Right kidney (tissue), 1 donor: Measurements from ENCODE around the gene SLC35C1.

Source experiments
- DNase-seq: peaks from one replicate; pipeline ENCODE4 v3.0.0-alpha.2; 2016

The SLC35C1 gene

DNA sequence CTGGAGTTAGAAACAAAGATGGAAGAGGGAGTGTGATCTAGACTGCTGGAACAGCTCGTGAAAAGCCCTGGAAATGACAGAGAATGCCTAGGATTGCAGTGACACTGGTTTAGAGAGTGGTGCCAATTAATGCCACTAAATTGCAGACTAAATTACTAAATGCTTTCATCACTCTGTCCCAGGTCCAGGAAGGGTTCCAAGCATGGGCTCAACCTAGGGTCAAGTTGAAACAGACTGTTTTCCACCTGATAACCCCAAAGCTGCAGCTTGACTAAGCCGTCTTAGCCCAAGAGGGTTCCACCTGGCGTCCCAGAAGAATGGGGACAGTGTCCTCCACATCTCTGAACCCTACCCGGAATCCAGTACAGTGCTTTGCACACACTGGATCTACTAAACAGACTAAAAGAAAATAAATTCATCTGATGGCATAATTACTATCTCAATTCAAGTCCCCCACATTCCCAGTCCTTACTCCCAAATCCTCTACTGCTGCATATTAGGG is 41.3 kb downstream of the SLC35C1 start:
- no peak for DNase-seq

DNA sequence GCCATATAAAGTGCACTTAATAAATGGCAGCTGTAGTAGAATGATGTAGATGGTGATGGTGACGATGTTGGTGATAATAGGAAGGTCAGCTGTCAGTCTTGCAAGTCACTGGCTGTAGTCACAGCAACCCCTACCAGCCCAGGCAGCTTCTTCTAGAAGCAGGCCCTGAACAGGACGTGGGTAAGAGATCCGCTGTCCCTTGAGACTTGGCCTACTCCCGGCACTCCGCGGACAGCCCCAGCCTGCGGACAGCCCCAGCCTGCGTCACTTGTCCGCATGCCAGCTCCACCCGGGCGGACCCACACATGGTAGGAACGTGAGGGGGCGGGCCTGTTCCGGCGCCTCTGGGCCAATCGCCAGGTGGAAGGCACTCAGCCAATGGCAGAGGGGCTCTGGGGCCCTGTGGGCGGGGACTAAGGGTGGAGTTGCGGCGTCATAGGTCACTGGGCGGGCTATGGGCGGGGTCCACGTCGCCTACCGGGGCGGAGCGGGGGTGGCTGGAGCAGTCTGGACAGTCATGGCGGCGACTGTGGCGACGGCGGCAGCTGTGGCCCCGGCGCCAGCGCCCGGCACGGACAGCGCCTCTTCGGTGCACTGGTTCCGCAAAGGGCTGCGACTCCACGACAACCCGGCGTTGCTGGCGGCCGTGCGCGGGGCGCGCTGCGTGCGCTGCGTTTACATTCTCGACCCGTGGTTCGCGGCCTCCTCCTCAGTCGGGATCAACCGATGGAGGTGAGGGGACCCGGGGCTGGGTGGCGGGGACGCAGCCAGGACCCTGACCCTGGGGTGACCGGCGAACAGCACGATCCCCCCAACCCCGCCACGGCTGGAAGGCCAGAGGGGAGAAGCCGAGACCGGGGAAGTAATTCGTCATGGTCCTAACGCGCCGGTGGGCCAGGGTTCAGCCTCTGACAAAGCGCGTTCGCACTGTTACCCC is 42.3 kb downstream of the SLC35C1 start, which contains the start of gene CRY2:
Gene CRY2 (plus strand): TSS at position 502 of the 937 bp plus-strand sequence. CDS start 16 bp downstream, at position 518.
- peak; percentile 93 for DNase-seq

DNA sequence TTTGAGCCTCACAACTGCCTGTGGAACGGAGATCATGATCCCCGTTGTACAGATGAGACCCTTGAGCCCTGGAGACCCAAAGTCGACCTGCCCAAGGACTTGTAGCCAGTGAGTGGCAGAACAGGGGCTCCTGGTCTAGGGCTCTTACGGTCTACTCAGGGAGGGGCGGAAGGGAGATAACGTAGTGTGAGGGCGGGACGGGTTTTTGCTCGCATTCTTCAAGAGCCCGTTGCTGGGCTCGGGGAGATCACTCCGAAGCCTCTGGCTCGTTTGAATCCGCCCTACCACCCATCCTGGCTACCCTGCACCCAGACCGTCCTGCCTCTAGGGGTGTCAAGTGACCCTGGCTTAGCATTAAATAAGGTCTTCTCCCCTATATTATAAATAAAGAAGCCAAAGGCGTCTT is 43.0 kb downstream of the SLC35C1 start:
- DNase-seq = no peak

- DNase-seq = no peak
These were observed 43.7 kb downstream of the SLC35C1 start for GRCh38 chr11:45848654-45849081.

DNA sequence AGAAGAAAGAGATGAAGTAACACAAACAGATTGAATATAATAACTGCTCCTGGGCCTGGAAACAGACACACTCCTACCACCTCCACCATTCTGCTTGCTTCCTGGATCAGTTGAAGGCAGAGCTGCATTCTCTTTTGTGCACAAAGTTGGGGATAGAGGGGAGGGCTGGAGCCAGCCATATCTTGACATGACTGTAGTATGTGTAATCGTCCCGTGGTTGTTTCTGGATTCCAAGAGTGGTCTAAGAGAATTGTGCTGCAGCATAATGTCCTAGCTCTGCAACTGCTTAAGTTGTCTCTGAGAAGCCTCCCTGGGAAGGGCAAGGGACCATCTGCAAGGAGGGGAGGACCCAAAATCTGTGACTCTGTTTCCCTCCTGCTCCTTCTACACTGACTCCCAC is 45.5 kb downstream of the SLC35C1 start:
- no peak for DNase-seq

- no peak for DNase-seq
These were observed 46.3 kb downstream of the SLC35C1 start for GRCh38 chr11:45851228-45851627.

DNA sequence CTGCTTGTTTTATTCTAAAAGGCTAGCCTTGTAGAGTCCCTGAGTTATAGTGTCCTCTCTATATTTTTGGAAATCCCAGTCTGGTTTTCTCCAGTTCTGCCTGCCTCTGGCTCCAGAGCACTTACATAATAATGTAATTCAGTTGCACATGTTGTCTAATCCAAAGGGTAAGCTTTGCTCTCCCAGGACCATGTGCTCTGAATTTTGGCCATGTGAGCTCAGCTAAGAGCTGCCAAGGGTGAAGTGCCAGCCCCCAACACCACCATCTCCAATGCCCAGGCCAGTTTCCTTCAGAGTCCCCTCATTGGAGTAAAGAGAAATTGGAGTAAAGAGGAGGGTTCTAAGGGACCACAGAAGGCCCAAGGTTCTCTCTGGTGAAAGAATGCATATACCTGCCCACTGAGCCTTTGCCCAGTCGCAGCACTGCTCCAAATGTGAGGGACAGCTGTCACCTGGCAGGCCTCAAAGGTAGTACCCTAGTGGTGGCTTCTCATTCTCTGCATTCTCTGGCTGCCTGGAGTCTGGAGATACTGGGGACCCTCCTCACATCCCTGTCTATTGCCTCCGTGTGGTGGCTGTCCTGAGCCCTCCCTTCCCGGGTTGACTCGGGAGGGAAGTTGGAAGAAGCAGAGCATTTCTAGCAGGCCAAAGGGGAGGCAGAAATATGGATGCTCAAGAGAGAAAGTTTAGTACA is 47.2 kb downstream of the SLC35C1 start:
- DNase-seq = no peak

DNA sequence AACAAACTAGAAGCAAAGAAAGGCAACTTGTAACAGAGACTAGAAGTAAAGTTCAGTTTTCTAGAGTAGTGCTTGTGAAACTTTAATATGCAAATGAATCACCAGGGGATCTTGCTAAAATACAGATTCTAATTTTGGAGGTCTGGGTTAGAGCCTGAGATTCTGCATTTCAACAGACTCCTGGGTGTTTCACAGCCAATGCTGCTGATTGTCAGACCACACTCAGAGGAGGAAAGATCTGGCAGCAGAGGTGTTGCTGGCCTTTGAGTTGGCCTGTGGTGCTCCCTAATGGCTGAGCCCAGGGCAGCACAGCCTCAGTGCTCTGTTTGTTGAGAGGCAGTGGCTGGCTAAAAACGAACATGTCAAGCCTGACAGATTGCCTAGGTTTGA is 47.8 kb downstream of the SLC35C1 start:
- no peak for DNase-seq

DNA sequence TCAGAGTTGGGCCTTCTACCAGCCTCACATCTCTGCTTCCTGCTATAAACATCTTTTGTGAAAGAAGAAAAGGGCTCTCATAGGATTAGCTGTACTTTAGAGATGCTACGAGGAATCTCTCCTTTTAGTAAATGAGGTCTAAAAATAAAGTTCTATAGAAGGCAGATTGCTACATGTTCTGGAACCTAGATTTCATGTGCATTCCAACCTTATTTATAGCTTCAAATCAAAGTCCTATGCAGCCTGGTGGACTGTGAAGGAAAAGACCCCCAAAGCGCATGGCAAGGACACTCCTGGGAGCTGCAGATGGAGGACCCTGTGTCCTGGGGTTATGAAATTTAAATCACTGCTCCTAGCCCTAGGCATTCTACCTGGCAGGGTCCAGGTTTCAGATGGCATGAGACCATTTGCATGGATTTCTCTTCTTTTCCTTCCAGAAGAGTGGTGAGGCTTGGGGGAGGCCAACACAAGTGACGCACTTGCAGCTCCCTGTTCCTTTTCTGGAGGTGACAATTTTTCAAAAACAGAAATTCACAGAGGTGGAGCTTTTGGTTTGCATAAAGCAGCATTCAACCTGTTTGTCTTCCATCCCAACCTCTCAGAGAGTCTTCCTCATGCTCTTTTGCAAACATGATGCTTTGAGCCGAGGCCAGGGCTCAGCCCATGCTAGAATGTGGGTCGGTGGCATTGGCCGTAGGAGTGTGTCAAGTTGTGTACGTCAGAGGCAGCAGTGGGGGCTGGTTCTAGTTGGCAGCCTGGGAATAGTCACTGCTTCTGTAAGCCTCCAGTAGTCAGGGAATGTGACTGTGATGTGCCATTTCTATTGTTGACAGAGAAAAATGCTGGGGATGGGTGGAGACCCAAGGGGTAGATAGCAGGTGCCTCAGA is 48.6 kb downstream of the SLC35C1 start:
- DNase-seq = no peak

DNA sequence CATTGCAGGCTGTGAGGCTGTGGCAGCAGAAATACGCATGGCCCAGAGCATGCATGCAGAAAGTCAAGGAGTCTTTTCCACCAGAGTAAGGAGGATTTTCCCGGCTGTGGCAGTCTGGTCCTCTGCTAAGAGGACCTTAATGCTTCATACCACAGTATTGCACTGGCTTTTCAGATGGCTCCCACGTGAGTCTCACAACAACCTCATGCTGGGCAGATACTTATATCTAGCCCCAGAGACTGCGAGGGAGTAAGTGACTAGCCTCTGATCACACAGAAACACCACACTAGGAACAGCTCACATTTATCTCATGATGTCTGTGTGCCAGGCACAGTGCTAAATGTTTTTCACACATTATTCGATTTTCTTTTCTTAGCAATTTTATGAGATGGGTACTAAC is 50.4 kb downstream of the SLC35C1 start:
- DNase-seq = no peak

DNA sequence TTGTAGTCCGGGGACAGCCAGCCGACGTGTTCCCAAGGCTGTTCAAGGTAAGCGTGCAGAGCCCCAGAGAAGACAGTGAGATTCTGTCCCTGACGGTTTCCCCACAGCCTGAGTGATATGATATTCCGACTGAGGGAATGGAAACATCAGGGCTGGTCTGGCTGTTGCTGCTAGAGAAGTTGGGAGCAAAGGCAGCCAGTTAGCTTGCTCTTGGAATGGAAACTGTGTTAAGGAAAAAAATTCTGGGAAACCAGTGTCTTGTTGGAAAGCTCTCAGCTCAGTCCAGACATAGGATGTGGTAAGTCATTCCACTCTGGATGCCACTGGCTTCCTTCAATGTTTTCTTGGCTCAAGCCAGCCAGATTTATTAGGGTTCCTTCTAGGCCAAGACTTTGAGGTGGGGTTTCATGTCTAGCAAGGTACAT is 51.1 kb downstream of the SLC35C1 start:
- no peak for DNase-seq

- DNase-seq = no peak
These were observed 53.1 kb downstream of the SLC35C1 start for GRCh38 chr11:45857961-45858474.

- DNase-seq = no peak
These were observed 53.9 kb downstream of the SLC35C1 start for GRCh38 chr11:45858751-45859398.

DNA sequence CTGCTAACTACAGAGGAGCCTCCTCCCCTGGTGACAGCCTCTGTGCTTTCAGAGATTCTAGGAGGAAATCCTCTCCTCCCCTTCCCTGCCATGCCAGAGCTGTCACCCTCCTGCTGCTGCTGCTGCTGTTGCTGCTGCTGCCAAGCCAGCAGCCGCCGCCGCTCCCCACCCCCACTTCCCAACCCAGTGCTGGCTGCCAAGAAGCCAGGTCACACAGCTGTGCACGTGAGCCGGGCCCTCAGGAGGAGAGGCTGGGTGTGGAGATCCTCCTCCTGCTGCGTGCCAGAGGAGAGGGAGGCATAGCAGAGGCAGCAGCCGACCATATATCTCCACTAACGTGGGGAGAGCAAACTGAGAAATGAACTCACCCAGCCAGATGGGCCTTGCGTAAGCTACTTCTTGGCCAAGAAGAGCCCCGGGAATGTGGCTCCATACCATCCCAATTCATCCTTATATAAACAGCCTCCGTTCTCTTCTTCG is 54.8 kb downstream of the SLC35C1 start:
- peak; percentile 35 for DNase-seq

DNA sequence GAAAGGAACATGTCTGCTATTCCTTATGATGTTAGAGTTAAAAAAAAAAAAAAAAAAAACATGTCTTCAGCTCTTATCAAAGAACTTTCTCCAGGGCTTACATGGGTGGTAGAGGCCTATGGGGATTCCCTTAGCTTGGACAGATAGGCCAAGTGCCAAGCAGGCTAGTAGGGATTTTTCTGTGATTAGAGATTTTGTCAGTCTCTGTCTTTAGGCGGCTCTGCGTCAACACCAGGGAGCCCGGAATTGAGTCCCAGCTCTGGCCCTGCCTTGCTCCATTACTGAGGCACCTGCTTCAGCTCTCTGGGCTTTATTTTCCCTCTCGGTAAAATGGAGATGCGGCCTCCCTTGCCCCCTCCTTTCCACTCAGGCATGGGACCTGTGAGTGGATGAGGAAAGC is 55.4 kb downstream of the SLC35C1 start:
- no peak for DNase-seq

GRCh38 chr11:45860764-45861510 is 56.0 kb downstream of the SLC35C1 start:
- DNase-seq = no peak
